Stimulated activated CD4-positive, alpha-beta T cell treated with anti-CD3 and anti-CD28 coated beads, Interleukin-1b, Interleukin-23, amount 100 ng/mL, for 48 hours (primary cell): ENCODE data around the gene RSU1.

Experiments
- DNase-seq: peaks from one replicate; pipeline ENCODE4 v3.0.0-alpha.2; 2020

The RSU1 gene

DNA sequence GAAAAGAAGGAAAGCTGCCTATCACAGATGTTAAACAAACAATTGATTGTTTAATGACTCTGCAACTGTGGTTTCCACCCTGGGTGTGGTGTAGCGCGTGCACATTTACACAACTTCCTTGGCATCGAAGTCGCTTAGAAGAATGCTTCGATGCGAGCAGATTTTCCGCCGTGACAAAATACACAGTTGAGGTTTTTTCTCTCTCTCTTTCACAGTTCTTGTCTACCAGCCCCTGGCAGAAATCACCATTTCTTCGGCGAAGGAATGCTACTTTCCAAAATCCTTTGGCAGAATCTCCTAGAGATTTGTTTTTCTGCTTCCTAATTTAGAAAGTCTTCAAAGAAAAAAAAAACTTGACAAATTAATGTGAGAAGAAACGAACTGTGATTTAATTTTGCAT is 224.8 kb downstream of the RSU1 start:
- DNase-seq = no peak

DNA sequence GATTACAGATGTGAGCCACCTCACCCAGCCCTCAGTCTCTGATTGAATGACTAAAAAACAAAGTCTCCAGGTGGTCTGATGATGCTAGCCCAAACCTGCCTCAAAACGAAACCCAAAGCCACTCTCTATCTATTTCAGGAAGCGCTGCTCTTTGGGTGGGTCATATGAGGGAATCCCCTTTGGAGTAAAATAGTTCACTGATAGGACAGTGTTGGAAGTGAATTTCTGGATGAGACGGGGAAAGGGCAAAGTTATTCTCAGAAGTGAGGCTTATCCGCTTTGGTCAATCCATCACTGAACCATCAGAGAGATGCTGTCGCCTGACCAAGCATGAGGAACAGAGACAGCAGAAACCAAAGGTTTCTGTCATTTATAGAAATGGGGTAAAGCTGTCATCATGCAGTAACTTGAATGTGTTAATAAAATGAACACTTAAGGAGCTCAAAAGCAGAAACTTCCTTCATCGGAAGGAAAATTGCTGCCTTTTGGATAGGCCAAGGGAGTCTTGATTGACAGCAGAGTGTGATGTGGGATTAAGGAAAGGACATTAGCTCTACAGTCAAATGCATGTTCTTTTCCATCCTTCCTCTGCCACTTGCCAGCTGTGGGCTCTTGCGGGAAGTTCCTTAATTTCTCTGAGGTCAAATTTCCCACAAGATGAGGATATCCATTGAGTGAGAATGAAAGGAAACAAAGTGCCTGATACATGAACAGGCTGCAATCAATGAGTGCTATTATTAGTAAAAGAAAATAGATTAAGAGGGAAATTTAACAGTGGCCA is 230.7 kb downstream of the RSU1 start:
- DNase-seq = no peak

DNA sequence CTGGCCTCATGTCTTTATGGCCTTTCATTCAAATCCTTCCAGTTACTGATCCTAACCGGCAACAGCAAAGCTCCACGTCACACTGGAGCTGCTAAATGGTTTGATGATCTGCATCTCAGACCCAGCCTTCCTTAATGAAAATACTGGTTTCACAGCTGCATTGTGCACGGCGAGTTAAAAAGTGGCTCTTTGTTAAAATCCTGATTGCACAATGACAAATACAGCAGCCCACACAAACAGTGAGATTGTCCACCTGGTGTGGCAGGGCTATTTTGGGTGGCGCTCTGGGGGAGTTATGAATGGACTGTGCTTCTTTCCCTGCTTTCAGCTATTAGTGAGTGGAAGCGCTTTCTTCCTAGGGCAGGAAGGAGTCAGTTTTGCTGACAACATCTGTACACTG is 232.1 kb downstream of the RSU1 start:
- DNase-seq = no peak

DNA sequence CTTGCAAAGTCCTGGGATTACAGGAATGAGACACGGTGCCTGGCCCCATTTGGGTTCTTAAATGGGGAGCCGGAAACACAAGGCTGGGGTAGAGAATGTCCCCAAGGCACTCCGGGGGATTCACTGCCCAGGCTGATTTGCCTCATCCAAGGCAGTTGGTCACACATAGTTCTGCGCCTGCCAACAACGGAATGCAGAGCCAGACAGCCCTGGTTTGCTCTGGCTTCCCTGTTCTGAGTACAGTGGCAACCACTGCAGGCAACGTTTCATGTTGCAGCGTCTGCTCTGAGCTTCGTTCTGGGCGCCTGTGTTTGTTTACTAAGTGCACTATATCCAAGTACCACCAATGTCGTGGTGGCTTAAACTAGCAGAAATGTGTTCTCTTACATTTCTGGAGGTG is 233.8 kb downstream of the RSU1 start:
- no peak for DNase-seq

DNA sequence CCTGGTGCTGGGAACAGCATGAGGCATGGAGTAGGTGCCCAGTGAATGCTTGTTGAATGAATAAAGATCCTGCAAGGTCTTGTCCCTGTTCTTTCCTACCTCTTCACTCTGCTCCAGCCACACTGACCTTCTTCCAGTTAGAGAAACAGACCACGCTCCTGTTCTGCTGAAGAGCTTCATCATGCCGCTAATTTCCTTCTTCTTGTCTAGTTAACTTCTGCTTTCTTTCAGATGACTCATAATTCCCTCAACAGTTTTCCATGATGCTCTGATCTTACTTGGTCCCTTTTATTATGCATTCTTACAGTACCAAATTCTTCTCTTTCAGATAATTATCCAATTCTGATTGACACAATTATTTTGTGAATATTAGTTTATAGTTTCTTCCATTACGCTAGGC is 236.0 kb downstream of the RSU1 start:
- no peak for DNase-seq

DNA sequence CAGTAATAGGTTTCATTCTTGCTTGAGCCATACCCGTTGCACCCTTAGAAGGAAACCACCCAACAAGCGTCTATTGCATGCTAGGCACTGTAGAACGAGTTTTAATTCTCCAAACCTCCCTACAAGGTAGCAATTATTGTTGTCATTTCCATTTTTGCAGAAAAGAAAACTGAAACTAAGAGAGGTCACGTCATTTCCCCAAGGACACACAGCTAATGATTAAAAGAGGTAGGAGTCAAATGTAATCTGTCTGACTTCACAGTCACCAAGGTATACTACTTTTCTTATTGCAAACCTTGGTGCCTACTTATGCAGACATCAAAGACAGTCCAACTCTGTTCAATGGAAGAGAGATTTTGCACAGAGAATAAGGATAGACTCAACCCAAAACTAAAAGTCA is 246.5 kb downstream of the RSU1 start:
- no peak for DNase-seq

DNA sequence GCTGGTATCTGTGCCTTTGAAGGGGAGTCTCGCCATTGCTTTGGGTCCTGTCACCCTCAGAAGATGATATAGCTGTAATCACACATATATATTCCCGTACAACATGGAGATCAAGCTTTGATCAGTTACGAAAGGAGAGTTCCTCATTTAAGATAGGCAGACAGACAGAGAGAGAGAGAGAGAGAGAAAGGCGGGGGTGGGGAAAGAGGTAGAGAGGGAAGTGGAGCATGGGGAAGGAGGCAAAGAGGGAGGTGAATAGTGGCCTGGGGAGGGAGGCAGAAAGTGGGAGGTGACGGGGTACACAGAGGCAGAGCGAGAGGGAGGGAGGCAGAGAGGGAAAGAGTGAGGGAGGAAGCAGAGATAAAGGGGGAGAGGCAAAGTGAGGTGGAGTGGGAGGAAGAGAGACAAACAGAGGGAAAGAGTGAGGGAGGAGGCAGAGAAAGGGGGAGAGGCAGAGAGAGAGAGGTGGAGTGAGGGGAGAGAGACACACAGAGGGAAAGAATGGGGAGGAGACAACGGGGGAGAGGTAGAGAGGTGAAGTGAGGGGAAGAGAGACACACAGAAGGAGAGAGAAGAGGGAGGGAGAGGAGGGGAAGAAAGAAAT is 250.9 kb downstream of the RSU1 start:
- no peak for DNase-seq

DNA sequence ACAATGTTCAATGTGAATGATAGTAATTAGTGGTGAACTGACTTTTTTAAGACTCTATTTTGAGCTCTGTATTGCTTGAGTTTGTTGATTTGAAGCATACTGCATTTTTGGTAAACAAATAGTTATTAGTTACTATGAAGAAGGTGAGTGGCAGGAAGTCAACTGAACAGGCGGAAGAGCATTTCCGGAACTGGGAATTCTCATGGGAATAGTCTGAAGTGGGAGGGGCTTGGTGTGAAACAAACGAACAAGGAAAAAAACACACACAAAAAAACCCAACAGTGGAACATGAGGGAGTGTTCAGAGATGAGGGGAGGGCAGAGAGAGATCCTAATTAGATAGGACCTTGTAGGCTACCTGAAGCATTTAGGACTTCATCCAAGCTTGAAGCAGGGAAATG is 251.6 kb downstream of the RSU1 start:
- DNase-seq = no peak

DNA sequence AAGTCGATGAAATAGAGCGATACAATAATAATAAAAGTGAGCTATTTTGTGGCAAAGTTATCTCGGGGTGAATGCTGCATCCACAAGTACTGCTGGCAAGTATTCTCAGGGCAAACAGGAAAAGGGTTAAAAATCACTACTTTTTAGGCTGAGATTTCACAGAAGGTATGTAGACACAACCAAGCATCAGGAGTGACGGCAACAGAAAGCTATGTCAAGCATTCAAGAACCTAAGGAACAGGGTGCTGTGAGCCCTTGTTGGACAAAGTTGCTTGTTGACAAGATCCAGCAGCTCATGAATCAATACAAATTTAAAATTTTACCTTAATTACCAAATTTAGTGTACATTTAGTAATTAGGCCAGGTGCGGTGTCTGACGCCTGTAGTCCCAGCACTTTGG is 254.3 kb downstream of the RSU1 start:
- no peak for DNase-seq

DNA sequence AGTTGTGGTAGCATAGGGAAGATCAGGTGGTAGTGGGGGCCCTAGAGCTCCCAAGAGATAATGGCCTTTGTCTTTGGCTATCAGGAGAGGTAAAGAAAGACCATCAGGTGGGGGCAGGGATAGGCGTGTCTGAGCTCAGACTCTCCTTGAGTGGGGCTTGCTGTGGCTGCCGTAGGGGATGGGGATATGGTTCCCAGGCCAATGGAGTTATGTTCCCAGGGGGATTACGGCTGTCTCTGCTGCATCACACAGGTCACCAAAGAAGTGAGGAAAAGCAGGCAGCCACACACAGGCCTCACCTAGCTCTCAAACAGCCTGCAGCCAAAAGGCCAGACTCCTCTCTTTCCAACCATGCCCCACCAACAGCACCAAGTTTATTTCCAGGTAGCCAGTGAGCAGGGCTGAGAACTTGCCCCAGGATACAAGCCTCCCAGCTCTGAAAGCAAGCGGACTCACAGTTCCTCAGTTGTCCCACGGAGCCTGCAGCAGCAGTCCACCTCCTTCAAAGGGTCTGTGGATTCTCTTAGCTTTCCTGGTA is 257.9 kb downstream of the RSU1 start:
- no peak for DNase-seq

DNA sequence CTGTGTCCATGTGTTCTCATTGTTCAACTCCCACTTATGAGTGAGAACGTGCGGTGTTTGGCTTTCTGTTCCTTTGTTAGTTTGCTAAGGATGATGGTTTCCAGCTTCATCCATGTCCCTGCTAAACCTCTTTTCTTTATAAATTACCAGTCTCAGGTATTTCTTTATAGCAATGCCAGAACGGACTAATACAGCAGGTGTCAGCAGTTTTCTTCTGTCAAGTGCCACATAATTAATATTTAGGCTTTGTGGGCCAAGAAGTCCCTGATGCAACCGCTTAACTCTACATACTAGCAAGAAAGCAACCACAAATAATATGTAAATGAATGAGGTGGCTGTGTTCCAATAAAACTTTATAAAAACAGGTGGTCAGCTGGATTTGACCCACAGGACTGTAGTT is 269.3 kb downstream of the RSU1 start:
- no peak for DNase-seq

DNA sequence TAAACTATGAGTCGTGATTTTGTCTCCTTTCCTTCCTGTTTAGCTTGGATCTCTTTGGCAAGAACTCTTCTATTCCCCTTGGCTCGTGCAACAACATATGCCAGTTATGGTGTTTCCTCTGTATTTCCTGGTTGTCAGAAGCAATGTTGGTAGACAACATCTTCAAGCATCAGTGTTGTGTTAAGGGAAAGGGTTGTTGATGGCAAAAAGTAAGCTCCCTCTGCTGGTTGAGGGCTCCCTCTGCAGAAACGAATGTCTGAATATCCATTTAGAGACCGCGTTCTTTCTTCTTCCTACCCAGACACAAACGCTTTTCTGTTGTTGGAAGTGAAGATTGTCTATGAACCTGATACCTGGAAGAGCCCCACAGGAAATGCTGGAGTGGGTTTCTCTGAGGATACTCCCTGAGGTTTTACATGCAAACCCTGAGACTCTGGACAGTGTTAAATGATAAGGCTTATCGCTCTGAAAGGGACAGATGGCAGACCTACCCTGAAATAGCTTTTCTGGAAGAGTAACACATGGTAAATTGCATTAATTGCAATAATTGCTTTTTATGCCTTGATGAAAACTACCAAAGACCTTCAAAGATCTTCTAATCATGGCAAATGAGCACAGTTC is 272.0 kb downstream of the RSU1 start:
- DNase-seq = no peak

DNA sequence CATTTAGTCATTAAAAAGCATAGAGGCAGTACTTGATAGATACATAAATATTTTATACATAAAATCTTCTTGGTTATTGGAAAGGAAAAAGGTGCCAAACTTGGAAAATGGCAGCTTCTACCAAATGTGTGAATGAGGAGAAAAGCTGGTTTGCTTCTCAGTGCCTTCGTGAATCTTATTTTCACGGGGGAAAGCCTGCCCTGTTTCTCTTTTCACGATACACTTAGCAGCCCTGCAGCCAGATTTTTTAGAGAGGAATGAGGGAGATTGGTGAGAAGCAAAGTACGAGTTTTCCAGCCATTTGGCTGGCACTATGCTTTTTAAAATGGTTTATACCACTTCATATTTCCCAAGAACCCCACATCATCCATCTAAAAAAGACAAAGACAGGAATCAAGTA is 272.6 kb downstream of the RSU1 start:
- DNase-seq = no peak

DNA sequence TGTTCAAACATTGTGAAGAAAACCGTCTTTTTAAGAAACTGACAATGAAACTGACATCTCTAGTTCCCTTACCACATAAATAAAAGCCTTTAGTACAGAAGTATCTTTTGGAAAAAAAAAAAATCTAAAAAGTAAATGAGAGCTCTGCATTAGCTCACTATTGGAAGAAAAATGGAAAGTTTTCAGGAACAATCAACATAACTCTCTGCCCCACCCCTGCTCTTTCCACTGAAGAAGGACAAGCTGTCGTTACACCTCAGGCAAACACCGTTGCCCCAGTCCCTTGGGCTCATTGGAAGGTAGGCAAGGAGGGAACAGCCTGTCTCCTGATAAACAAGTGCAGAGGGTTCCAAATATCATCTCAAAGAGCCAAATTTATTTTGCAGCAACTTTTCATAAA is 273.1 kb downstream of the RSU1 start:
- DNase-seq = no peak
